ENCODE results near the gene ADGRL3.

GRCh38 chr4:61723492-61723891 lies 523.4 kb downstream of the ADGRL3 start:
- TF ChIP-seq CTCF (IDR thresholded peaks at IDR 0.05) (no peak), POLR2A (IDR thresholded peaks at IDR 0.05) (no peak), POLR2AphosphoS5 (IDR thresholded peaks at IDR 0.05) (no peak), EP300 (IDR thresholded peaks at IDR 0.05) (no peak)

Measured in suprapubic skin (tissue), 4 donors.